ENCODE measurements around the gene SSX2IP.

Gene SSX2IP

GRCh38 chr1:84675631-84676030 lies 14.6 kb downstream of the SSX2IP start (continued):
- no peak for TF ChIP-seq PRDM6 (tag by site-specific recombination; IDR thresholded peaks at IDR 0.05)

- Histone ChIP-seq H3K9me3 (ENCODE audit: control insufficient read depth, insufficient read depth, low read depth, low read length) (no peaks in the 10 kb centered on the region), H3K27ac (ENCODE audit: extremely low read depth, low read depth, low read length) (no peak overlapping the region), H3K4me3 (ENCODE audit: low read depth, low read length) (no peak overlapping the region), H3K4me1 (ENCODE audit: control insufficient read depth, insufficient read depth, low read length) (no peaks in the 10 kb centered on the region), H3K36me3 (ENCODE audit: control insufficient read depth in 2 of 2, insufficient read depth in 1 of 2, low read length in 2 of 2) (peaks cover 0 to 3% of the 10 kb centered on the region in 2 experiments; a peak in 1 of 3 replicates)
- POLR2A ChIA-PET: no interaction called here
- CTCF ChIA-PET: interaction anchor here (0.6 kb wide), 1 partner anchor 11 kb away, joined by 4 read pairs; no protein-coding TSS in a partner anchor
- TF ChIP-seq SP7 (tag by site-specific recombination; IDR thresholded peaks at IDR 0.05): no peak
- TF ChIP-seq IKZF3 (tag by site-specific recombination; IDR thresholded peaks at IDR 0.05): no peak
- TF ChIP-seq ZNF621 (tag by site-specific recombination; IDR thresholded peaks at IDR 0.05): no peak
- no peak for TF ChIP-seq EGR2 (tag by site-specific recombination; IDR thresholded peaks at IDR 0.05; ENCODE audit: low read depth)
- no peak for TF ChIP-seq ZFP37 (tag by site-specific recombination; IDR thresholded peaks at IDR 0.05)
- TF ChIP-seq ZNF426 (tag by site-specific recombination; IDR thresholded peaks at IDR 0.05): no peak
- TF ChIP-seq ZNF10 (tag by site-specific recombination; IDR thresholded peaks at IDR 0.05): no peak
- no peak for TF ChIP-seq GLIS1 (tag by site-specific recombination; IDR thresholded peaks at IDR 0.05)
- TF ChIP-seq ZSCAN4 (tag by site-specific recombination; IDR thresholded peaks at IDR 0.05): no peak
- no peak for TF ChIP-seq ZNF629 (tag by site-specific recombination; IDR thresholded peaks at IDR 0.05)
- TF ChIP-seq ZEB2 (tag by site-specific recombination; IDR thresholded peaks at IDR 0.05): no peak
- no peak for TF ChIP-seq ZNF571 (tag by site-specific recombination; IDR thresholded peaks at IDR 0.05)
- no peak for TF ChIP-seq ZNF76 (tag by site-specific recombination; IDR thresholded peaks at IDR 0.05; ENCODE audit: borderline replicate concordance, low read depth)
- TF ChIP-seq ZNF704 (tag by site-specific recombination; IDR thresholded peaks at IDR 0.05): no peak
- no peak for TF ChIP-seq ZNF292 (tag by site-specific recombination; IDR thresholded peaks at IDR 0.05; ENCODE audit: borderline replicate concordance, low read depth)
- TF ChIP-seq HIC1 (tag by site-specific recombination; IDR thresholded peaks at IDR 0.05): no peak
Measured at GRCh38 chr1:84675106-84675505, 15.2 kb downstream of the SSX2IP start.

GRCh38 chr1:84674705-84675104 lies 15.6 kb downstream of the SSX2IP start:
- H3K4me1 ChIP-seq (ENCODE audit: control insufficient read depth, insufficient read depth, low read length): no peaks in the 10 kb centered on the region
- H3K4me3 ChIP-seq (ENCODE audit: low read depth, low read length): no peak overlapping the region
- POLR2A ChIA-PET: no interaction called here
- peaks cover under 1 to 5% of the 10 kb centered on the region in 2 experiments; a peak in 1 of 3 replicates for H3K36me3 ChIP-seq (ENCODE audit: control insufficient read depth in 2 of 2, insufficient read depth in 1 of 2, low read length in 2 of 2)
- CTCF ChIA-PET: interaction anchor here (0.7 kb wide), 1 partner anchor 63 kb away, joined by 3 read pairs; no protein-coding TSS in a partner anchor
- H3K27ac ChIP-seq (ENCODE audit: extremely low read depth, low read depth, low read length): no peak overlapping the region
- H3K9me3 ChIP-seq (ENCODE audit: control insufficient read depth, insufficient read depth, low read depth, low read length): no peaks in the 10 kb centered on the region
- TF ChIP-seq PRDM1 (tag by site-specific recombination; IDR thresholded peaks at IDR 0.05) (no peak), ZNF223 (tag by site-specific recombination; IDR thresholded peaks at IDR 0.05) (no peak), ZNF560 (tag by site-specific recombination; IDR thresholded peaks at IDR 0.05; ENCODE audit: borderline replicate concordance) (no peak), ZNF555 (tag by site-specific recombination; conservative IDR thresholded peaks at IDR 0.05) (no peak), MYNN (tag by site-specific recombination; IDR thresholded peaks at IDR 0.05; ENCODE audit: borderline replicate concordance) (no peak), ZNF571 (tag by site-specific recombination; IDR thresholded peaks at IDR 0.05) (no peak), ZBTB17 (tag by site-specific recombination; IDR thresholded peaks at IDR 0.05) (no peak), ZNF366 (tag by site-specific recombination; conservative IDR thresholded peaks at IDR 0.05) (no peak), ZNF274 (IDR thresholded peaks at IDR 0.05; ENCODE audit: low read length) (no peak), ZNF274 (tag by site-specific recombination; IDR thresholded peaks at IDR 0.05; ENCODE audit: borderline replicate concordance) (no peak), ZNF302 (tag by site-specific recombination; IDR thresholded peaks at IDR 0.05; ENCODE audit: low read depth) (no peak), AEBP2 (tag by site-specific recombination; IDR thresholded peaks at IDR 0.05; ENCODE audit: borderline replicate concordance) (no peak)
